Left cardiac atrium (tissue), 4 donors: ENCODE measurements around the gene ABHD14A. TPM values are rescaled to one million over a fixed set of nuclear protein-coding genes. Genes with fewer than 3 reads are reported as not detected.
A peak's percentile ranks its signal among the peaks of the same experiment; 100 is the strongest.

Experiments used
- ATAC-seq, 2 donors: fragments of 200-7000 bp; cut with Tn5 transposase; one replicate each; pipeline ENCODE4 v1.9.1; 2020; ENCODE audit warnings: mild to moderate bottlenecking in 2 of 2, moderate library complexity in 2 of 2
- DNase-seq: peaks from one replicate; pipeline ENCODE4 v3.0.0-alpha.2; 2020
- intact Hi-C, 2 donors: fragments of 100-400 bp; cut with DNase I; formaldehyde crosslinking; loops; one replicate each; pipeline versions ENCODE4 v1.14.1 to v1.15.1; 2022 to 2023
- total RNA-seq, 2 donors: library from RNA; stranded (reverse); fragmentation: NEBNext Ultra II Directional; extraction: Animal tissue kit (Norgen Biotek cat#: 25700); gene quantifications; one replicate each; pipeline ENCODE4 v1.2.1, GENCODE V29; 2021
- donor health status: DM: no; HTN: yes; CAD: no.
- donor health status: DM: no; HTN: yes; CAD: no; lungs with severe emphysema.
- donor health status: DM: yes; HTN: yes; CAD: no.
- donor health status: Dilated cardiomyopathy.

Gene ABHD14A
- total RNA-seq, 2 donors from 2014 or later, result 18.1 to 18.3 TPM

DNA sequence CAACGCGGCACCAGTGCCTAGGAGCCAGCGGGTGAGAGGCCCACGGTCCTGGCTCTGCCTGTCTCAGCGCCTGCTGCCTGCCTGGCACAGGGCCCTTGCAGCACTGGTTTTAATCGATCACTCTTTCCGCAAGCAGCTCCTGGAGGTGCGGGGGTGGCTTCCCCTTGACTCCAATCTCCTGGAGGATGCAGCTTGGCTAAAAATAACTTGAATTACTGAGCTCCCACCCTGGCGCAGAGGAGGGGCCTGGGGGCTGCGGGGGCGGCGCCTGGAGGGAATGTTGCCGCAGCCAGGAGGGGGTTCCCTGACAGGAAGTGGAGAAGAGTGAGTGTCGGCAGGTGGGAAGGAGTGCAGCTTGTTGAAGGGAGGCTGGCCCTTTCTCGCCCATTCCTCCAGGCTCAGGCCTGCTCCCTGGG lies 30.7 kb downstream of the ABHD14A start:
- intact Hi-C loops, result loop anchor here in 1 of 2 donors (2.0 to 10.0 kb wide), 2 partner anchors 47 to 209 kb away; no protein-coding TSS in a partner anchor
- DNase-seq, result peak; percentile 68
- peak; percentile 45 to 48 for ATAC-seq

GRCh38 chr3:52006017-52006819 lies 31.4 kb downstream of the ABHD14A start:
- DNase-seq (no peak), ATAC-seq (peak in 1 of 2 donors; percentile 5)
- intact Hi-C loops, result loop anchor here in 1 of 2 donors (10.0 kb wide), 1 partner anchor 209 kb away; no protein-coding TSS in a partner anchor

DNA sequence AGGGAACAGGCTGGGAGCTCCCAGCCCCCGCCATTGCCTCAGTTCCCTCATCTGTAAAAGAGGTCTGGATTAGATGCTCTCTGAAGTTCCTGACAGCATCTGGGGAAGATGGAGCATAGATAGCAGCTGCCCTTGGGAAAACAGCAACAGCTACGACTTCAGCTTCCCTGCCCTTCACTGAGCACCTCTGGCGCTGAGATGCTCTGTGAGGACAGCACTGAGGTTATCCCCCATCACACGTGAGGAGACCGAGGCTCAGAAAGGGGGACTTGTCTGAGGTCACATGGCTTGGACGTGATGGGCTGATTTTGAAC lies 31.9 kb downstream of the ABHD14A start:
- ATAC-seq (no peak), DNase-seq (no peak)
- intact Hi-C loops, result loop anchor here in 1 of 2 donors (10.0 kb wide), 1 partner anchor 208 kb away; no protein-coding TSS in a partner anchor

- ATAC-seq (no peak), DNase-seq (no peak)
- intact Hi-C loops, result loop anchor here in 1 of 2 donors (10.0 kb wide), 1 partner anchor 208 kb away; no protein-coding TSS in a partner anchor
These were observed 32.4 kb downstream of the ABHD14A start for GRCh38 chr3:52007291-52007690.

DNA sequence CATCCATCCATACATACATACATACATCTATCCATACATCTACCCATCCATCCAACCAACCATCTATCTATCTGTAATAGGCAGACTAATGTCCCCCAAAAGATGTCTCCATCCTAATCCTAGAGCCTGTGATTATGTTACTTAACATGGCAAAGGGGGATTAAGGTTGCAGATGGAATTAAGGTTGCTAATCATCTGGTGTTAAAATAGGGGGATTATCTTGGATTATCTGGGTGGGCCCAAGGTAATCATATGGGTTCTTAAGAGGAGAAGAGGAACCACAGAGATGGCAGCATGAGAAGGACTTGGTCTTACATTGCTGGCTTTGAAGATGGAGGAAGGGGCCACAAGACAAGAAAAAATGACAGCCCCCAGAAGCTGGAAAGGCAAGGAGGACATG lies 35.6 kb downstream of the ABHD14A start:
- DNase-seq, result no peak
- ATAC-seq, result no peak
- intact Hi-C loops, result no loop called here

DNA sequence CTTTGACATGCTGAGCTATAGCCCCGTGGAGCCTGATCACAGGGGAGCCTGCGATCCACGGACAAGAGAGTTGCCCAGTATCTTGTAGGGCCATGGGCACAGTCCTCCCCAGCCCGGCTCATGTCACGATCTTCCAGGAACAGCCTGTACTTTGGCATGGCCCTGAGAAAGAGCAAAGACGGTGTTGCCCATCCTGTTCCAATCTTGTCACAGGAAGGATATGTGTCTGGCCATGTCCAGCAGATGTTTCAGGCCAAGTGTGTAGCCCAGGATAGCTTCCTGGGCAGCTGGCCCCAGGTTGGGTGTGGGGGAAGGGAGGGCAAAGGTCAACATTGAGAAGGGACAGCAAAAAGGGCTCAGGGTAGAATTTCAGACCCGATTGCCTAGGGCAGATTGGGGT lies 37.8 kb downstream of the ABHD14A start:
- DNase-seq (no peak), ATAC-seq (peak in 1 of 2 donors; percentile 9)
- intact Hi-C loops, result no loop called here

- intact Hi-C loops, result no loop called here
- no peak for ATAC-seq
- no peak for DNase-seq
These were observed 39.1 kb downstream of the ABHD14A start for GRCh38 chr3:52013802-52014598.

DNA sequence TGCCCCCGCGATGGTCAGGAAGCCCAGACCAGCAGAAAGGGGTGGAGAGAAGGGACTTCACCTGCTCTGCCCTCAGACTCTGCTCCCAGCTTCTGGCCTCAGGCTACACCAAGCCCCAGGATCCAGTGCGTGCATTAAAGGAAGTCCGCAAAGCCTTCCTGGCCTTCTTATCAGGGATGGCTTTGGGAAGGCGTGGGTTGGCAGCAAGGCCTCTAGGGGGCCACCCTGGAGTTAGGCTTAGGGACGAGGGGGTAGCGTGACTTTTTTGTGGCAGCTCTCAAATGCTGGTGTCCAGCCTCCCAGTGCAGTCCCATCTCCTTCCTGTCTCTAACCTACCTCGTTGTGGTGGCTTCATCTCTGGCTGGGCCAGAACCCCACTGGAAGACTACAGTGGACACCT lies 39.7 kb downstream of the ABHD14A start:
- intact Hi-C loops, result no loop called here
- no peak for DNase-seq
- ATAC-seq, result no peak

GRCh38 chr3:52015438-52016228 lies 40.8 kb downstream of the ABHD14A start:
- no peak for ATAC-seq
- intact Hi-C loops, result no loop called here
- no peak for DNase-seq

- no peak for ATAC-seq
These were observed 42.7 kb downstream of the ABHD14A start for GRCh38 chr3:52017586-52017985.

DNA sequence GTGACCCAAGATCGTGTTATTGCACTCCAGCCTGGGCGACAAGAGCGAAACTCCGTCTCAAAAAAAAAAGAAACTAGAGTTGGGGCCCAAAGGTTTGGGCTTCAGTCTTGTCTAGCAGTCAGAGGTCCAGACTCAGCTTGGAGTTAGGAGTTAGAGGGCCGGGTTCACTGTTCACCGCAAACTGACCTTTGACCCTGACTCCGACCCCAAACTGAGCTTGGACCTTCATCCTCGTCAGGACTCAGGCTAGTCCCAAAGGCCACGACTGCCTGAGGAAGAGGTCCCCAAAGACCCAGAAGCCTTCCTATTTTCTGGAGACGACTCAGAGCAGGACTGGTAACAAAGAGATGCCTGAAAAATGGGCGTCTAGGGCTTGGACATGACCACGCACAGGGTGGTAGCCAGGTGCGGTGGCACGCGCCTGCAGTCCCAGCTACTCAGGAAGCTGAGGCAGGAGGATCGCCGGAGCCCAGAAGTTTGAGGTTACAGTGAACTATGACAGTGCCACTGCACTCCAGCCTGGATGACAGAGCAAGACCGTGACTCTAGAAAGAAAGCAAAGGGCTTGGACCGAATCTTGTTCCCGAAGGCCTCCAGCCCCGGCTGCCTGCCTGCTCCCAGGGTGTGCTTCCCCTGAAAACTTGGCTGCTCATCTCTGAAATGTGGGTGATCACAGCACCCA lies 43.6 kb downstream of the ABHD14A start:
- DNase-seq (no peak), ATAC-seq (no peak)
- intact Hi-C loops, result no loop called here

More at GRCh38 chr3:52017586-52017985, 42.7 kb downstream of the ABHD14A start:
- intact Hi-C loops, result no loop called here
- DNase-seq, result no peak

DNA sequence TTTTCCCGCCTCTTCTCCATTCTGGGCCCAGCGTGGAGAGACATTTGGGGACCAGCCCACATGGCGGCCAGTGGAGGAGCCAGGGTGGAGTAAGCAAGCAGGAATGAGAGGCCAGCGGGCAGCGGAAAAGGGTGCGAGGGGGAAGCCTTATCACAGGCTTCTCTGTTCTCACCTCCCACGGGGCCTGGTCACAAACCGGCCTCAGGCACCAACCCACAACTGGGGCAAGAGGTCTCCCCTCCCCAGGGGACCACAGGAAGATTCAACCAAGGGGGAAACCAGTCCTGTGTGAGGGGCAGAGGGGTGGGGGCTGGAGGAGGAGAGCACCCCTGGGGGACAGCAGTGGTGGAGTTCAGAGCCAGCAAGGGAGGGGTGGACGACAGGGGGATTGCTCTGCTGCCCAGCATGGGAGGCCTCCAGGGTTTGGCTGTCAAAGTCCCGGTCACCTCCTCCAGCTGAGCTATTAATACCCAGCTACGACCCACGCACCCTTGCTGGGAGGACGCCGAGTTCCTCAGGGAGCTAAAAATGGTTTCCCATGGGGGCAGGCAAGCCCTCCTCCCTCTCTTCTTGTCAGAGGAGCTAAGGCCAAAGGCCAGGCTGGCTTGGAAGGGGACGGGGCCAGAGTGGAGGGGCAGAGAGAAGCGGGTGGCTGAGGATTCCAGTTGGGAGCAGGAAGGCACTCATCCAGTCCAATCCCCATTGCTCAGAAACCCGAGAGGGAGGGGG lies 44.7 kb downstream of the ABHD14A start:
- ATAC-seq (peak; percentile 71 to 80), DNase-seq (peak; percentile 79)
- intact Hi-C loops, result no loop called here

GRCh38 chr3:52020796-52021195 lies 45.9 kb downstream of the ABHD14A start:
- DNase-seq, result no peak
- intact Hi-C loops, result no loop called here
- no peak for ATAC-seq

GRCh38 chr3:52021489-52022268 lies 46.8 kb downstream of the ABHD14A start:
- ATAC-seq, result peak; percentile 3 to 27

GRCh38 chr3:52022323-52023100 lies 47.6 kb downstream of the ABHD14A start:
- intact Hi-C loops, result no loop called here
- DNase-seq (peak; percentile 58), ATAC-seq (peak; percentile 27 to 29)

More at GRCh38 chr3:52021489-52022268, 46.8 kb downstream of the ABHD14A start:
- intact Hi-C loops, result no loop called here
- DNase-seq, result peak; percentile 71

- no peak for DNase-seq
- ATAC-seq, result no peak
- intact Hi-C loops, result no loop called here
These were observed 48.4 kb downstream of the ABHD14A start for GRCh38 chr3:52023101-52023770.
